ENCODE measurements around the gene KLHDC4. TPM values are rescaled to one million over a fixed set of nuclear protein-coding genes. Genes with fewer than 3 reads are reported as not detected.

Gene KLHDC4
- total RNA-seq, 1 donor from 2014 or later: 40.4 TPM

- Histone ChIP-seq H3K27me3 (ENCODE audit: control insufficient read depth, insufficient read depth, low read length) (no peaks in the 10 kb centered on the region), H3K36me3 (ENCODE audit: control insufficient read depth, insufficient read depth, low read length) (no peaks in the 10 kb centered on the region), H3K4me3 (ENCODE audit: low read depth, low read length) (no peak overlapping the region)
- DNase-seq (ENCODE audit: low read depth): no peak
- TF ChIP-seq CTCF (IDR thresholded peaks at IDR 0.05; ENCODE audit: insufficient read depth, low read length, poor library complexity, severe bottlenecking): no peak
These were observed 57.8 kb downstream of the KLHDC4 start for GRCh38 chr16:87707714-87708580.

- no peak overlapping the region for H3K4me3 ChIP-seq (ENCODE audit: low read depth, low read length)
- no peaks in the 10 kb centered on the region for H3K36me3 ChIP-seq (ENCODE audit: control insufficient read depth, insufficient read depth, low read length)
- TF ChIP-seq CTCF (IDR thresholded peaks at IDR 0.05; ENCODE audit: insufficient read depth, low read length, poor library complexity, severe bottlenecking): no peak
- H3K27me3 ChIP-seq (ENCODE audit: control insufficient read depth, insufficient read depth, low read length): no peaks in the 10 kb centered on the region
- no peak for DNase-seq (ENCODE audit: low read depth)
These were observed 58.7 kb downstream of the KLHDC4 start for GRCh38 chr16:87707097-87707496.

GRCh38 chr16:87706278-87707000 is 59.3 kb downstream of the KLHDC4 start:
- TF ChIP-seq CTCF (IDR thresholded peaks at IDR 0.05; ENCODE audit: insufficient read depth, low read length, poor library complexity, severe bottlenecking): no peak
- Histone ChIP-seq H3K27me3 (ENCODE audit: control insufficient read depth, insufficient read depth, low read length) (no peaks in the 10 kb centered on the region), H3K4me3 (ENCODE audit: low read depth, low read length) (no peak overlapping the region), H3K36me3 (ENCODE audit: control insufficient read depth, insufficient read depth, low read length) (no peaks in the 10 kb centered on the region)
- DNase-seq (ENCODE audit: low read depth): no peak

GRCh38 chr16:87705771-87706277 is 60.0 kb downstream of the KLHDC4 start:
- TF ChIP-seq CTCF (IDR thresholded peaks at IDR 0.05; ENCODE audit: insufficient read depth, low read length, poor library complexity, severe bottlenecking): no peak
- Histone ChIP-seq H3K36me3 (ENCODE audit: control insufficient read depth, insufficient read depth, low read length) (no peaks in the 10 kb centered on the region), H3K27me3 (ENCODE audit: control insufficient read depth, insufficient read depth, low read length) (no peaks in the 10 kb centered on the region), H3K4me3 (ENCODE audit: low read depth, low read length) (no peak overlapping the region)
- DNase-seq (ENCODE audit: low read depth): no peak

- no peaks in the 10 kb centered on the region for H3K36me3 ChIP-seq (ENCODE audit: control insufficient read depth, insufficient read depth, low read length)
- TF ChIP-seq CTCF (IDR thresholded peaks at IDR 0.05; ENCODE audit: insufficient read depth, low read length, poor library complexity, severe bottlenecking): no peak
- no peak for DNase-seq (ENCODE audit: low read depth)
- no peak overlapping the region for H3K4me3 ChIP-seq (ENCODE audit: low read depth, low read length)
- no peaks in the 10 kb centered on the region for H3K27me3 ChIP-seq (ENCODE audit: control insufficient read depth, insufficient read depth, low read length)
These were observed 60.9 kb downstream of the KLHDC4 start for GRCh38 chr16:87704754-87705353.
